Fibroblast of skin of abdomen (primary cell): ENCODE results near the gene RYR2.

Source experiments
- DNase-seq: peaks from one replicate; pipeline ENCODE4 v3.0.0-alpha.2; 2013

Gene RYR2

GRCh38 chr1:237204841-237205240, 162.9 kb downstream of the RYR2 start:
- DNase-seq: no peak

- peak; percentile 20 for DNase-seq
Observed at GRCh38 chr1:237205400-237206064, 163.5 kb downstream of the RYR2 start.

GRCh38 chr1:237206065-237206414, 164.1 kb downstream of the RYR2 start:
- DNase-seq: no peak

- no peak for DNase-seq
Observed at GRCh38 chr1:237211031-237211430, 169.0 kb downstream of the RYR2 start.

- DNase-seq: no peak
Observed at GRCh38 chr1:237211540-237211939, 169.6 kb downstream of the RYR2 start.

- no peak for DNase-seq
Observed at GRCh38 chr1:237219751-237220642, 178.0 kb downstream of the RYR2 start.

- no peak for DNase-seq
Observed at GRCh38 chr1:237223419-237223818, 181.4 kb downstream of the RYR2 start.

- no peak for DNase-seq
Observed at GRCh38 chr1:237226177-237226944, 184.4 kb downstream of the RYR2 start.

GRCh38 chr1:237227476-237227875, 185.5 kb downstream of the RYR2 start:
- no peak for DNase-seq

GRCh38 chr1:237228421-237228820, 186.4 kb downstream of the RYR2 start:
- DNase-seq: no peak

GRCh38 chr1:237229333-237229732, 187.3 kb downstream of the RYR2 start:
- no peak for DNase-seq

GRCh38 chr1:237232501-237232900, 190.5 kb downstream of the RYR2 start:
- DNase-seq: no peak

- no peak for DNase-seq
Observed at GRCh38 chr1:237235091-237235490, 193.1 kb downstream of the RYR2 start.

- DNase-seq: no peak
Observed at GRCh38 chr1:237237721-237238120, 195.7 kb downstream of the RYR2 start.

- DNase-seq: no peak
Observed at GRCh38 chr1:237239248-237239647, 197.3 kb downstream of the RYR2 start.

- DNase-seq: no peak
Observed at GRCh38 chr1:237241038-237241437, 199.1 kb downstream of the RYR2 start.

- DNase-seq: no peak
Observed at GRCh38 chr1:237244778-237245177, 202.8 kb downstream of the RYR2 start.

GRCh38 chr1:237247442-237247841, 205.5 kb downstream of the RYR2 start:
- no peak for DNase-seq

GRCh38 chr1:237249120-237249519, 207.1 kb downstream of the RYR2 start:
- no peak for DNase-seq

GRCh38 chr1:237250055-237250454, 208.1 kb downstream of the RYR2 start:
- no peak for DNase-seq

GRCh38 chr1:237255071-237255470, 213.1 kb downstream of the RYR2 start:
- no peak for DNase-seq

- peak; percentile 0 for DNase-seq
Observed at GRCh38 chr1:237258871-237259270, 216.9 kb downstream of the RYR2 start.

- DNase-seq: no peak
Observed at GRCh38 chr1:237261198-237261597, 219.2 kb downstream of the RYR2 start.
